Neuron (in vitro differentiated cells): ENCODE results near the gene CFAP251.
"Not testable (repeated sequence)": the region's sequence is repeated elsewhere in the genome, so short reads cannot be mapped to it uniquely, and the experiment has no call there.

ENCODE experiments used
- H2AFZ ChIP-seq: one replicate; pipeline ENCODE4 v1.6.1; 2013; ENCODE audit warnings: low read depth, mild to moderate bottlenecking, inconsistent platforms, low read length, moderate library complexity
- H3K27me3 ChIP-seq: one replicate; pipeline ENCODE4 v1.6.1; 2013; ENCODE audit warnings: low read length; ENCODE audit not compliant: insufficient read depth
- H3K36me3 ChIP-seq: one replicate; pipeline ENCODE4 v1.6.1; 2013; ENCODE audit warnings: low read length; ENCODE audit not compliant: insufficient read depth
- H3K4me1 ChIP-seq: one replicate; pipeline ENCODE4 v1.6.1; 2013; ENCODE audit warnings: low read length; ENCODE audit not compliant: insufficient read depth
- H3K4me3 ChIP-seq: 2 replicates; pipeline ENCODE4 v1.5.1; 2013; ENCODE audit warnings: mild to moderate bottlenecking, low read length, moderate library complexity
- H3K9me3 ChIP-seq: one replicate; pipeline ENCODE4 v1.6.1; 2013; ENCODE audit warnings: low read length

CFAP251 gene

GRCh38 chr12:122030424-122031035 lies 112.1 kb downstream of the CFAP251 start:
- Histone ChIP-seq H3K4me3 (no peak overlapping the region), H3K27me3 (no peaks in the 10 kb centered on the region), H3K4me1 (no peaks in the 10 kb centered on the region), H3K9me3 (no peaks in the 10 kb centered on the region), H2AFZ (no peak overlapping the region), H3K36me3 (peaks cover 28% of the 10 kb centered on the region)

- Histone ChIP-seq H2AFZ (no peak overlapping the region), H3K4me3 (no peak overlapping the region), H3K9me3 (no peaks in the 10 kb centered on the region), H3K36me3 (peaks cover 37% of the 10 kb centered on the region), H3K4me1 (no peaks in the 10 kb centered on the region), H3K27me3 (no peaks in the 10 kb centered on the region)
Measured at GRCh38 chr12:122031342-122032216, 113.2 kb downstream of the CFAP251 start.

GRCh38 chr12:122032580-122032979 lies 114.2 kb downstream of the CFAP251 start:
- H3K4me3 ChIP-seq = no peak overlapping the region
- no peaks in the 10 kb centered on the region for H3K27me3 ChIP-seq
- peaks cover 46% of the 10 kb centered on the region for H3K36me3 ChIP-seq
- H2AFZ ChIP-seq = no peak overlapping the region
- H3K4me1 ChIP-seq = no peaks in the 10 kb centered on the region
- no peaks in the 10 kb centered on the region for H3K9me3 ChIP-seq

GRCh38 chr12:122035292-122035691 lies 116.9 kb downstream of the CFAP251 start:
- no peak overlapping the region for H3K4me3 ChIP-seq
- no peaks in the 10 kb centered on the region for H3K27me3 ChIP-seq
- H3K9me3 ChIP-seq = no peaks in the 10 kb centered on the region
- H2AFZ ChIP-seq = no peak overlapping the region
- no peaks in the 10 kb centered on the region for H3K4me1 ChIP-seq
- peaks cover 54% of the 10 kb centered on the region for H3K36me3 ChIP-seq

- H2AFZ ChIP-seq = no peak overlapping the region
- no peaks in the 10 kb centered on the region for H3K9me3 ChIP-seq
- H3K36me3 ChIP-seq = peaks cover 57% of the 10 kb centered on the region
- H3K27me3 ChIP-seq = no peaks in the 10 kb centered on the region
- no peaks in the 10 kb centered on the region for H3K4me1 ChIP-seq
- no peak overlapping the region for H3K4me3 ChIP-seq
Measured at GRCh38 chr12:122036153-122036552, 117.8 kb downstream of the CFAP251 start.

GRCh38 chr12:122040579-122041386 lies 122.4 kb downstream of the CFAP251 start:
- H3K36me3 ChIP-seq = peaks cover 69% of the 10 kb centered on the region
- H3K4me3 ChIP-seq = no peak overlapping the region

GRCh38 chr12:122041458-122041857 lies 123.1 kb downstream of the CFAP251 start:
- H2AFZ ChIP-seq, H3K4me1 ChIP-seq, H3K4me3 ChIP-seq, H3K27me3 ChIP-seq, H3K9me3 ChIP-seq: not testable (repeated sequence)
- H3K36me3 ChIP-seq = peaks cover 69% of the 10 kb centered on the region

More at GRCh38 chr12:122040579-122041386, 122.4 kb downstream of the CFAP251 start:
- Histone ChIP-seq H2AFZ (no peak overlapping the region), H3K4me1 (no peaks in the 10 kb centered on the region), H3K9me3 (no peaks in the 10 kb centered on the region), H3K27me3 (no peaks in the 10 kb centered on the region)

GRCh38 chr12:122042910-122043309 lies 124.5 kb downstream of the CFAP251 start:
- Histone ChIP-seq H2AFZ (no peak overlapping the region), H3K36me3 (peaks cover 60% of the 10 kb centered on the region), H3K4me3 (no peak overlapping the region), H3K9me3 (no peaks in the 10 kb centered on the region), H3K27me3 (no peaks in the 10 kb centered on the region), H3K4me1 (no peaks in the 10 kb centered on the region)

- Histone ChIP-seq H2AFZ (no peak overlapping the region), H3K9me3 (no peaks in the 10 kb centered on the region), H3K4me1 (no peaks in the 10 kb centered on the region), H3K27me3 (no peaks in the 10 kb centered on the region), H3K4me3 (no peak overlapping the region), H3K36me3 (peaks cover 64% of the 10 kb centered on the region)
Measured at GRCh38 chr12:122043476-122043875, 125.1 kb downstream of the CFAP251 start.

GRCh38 chr12:122045262-122045661 lies 126.9 kb downstream of the CFAP251 start:
- Histone ChIP-seq H3K27me3 (no peaks in the 10 kb centered on the region), H2AFZ (no peak overlapping the region), H3K4me1 (no peaks in the 10 kb centered on the region), H3K4me3 (no peak overlapping the region), H3K36me3 (peaks cover 63% of the 10 kb centered on the region), H3K9me3 (no peaks in the 10 kb centered on the region)

GRCh38 chr12:122046145-122046544 lies 127.8 kb downstream of the CFAP251 start:
- Histone ChIP-seq H3K36me3 (peaks cover 63% of the 10 kb centered on the region), H3K4me1 (no peaks in the 10 kb centered on the region), H3K27me3 (no peaks in the 10 kb centered on the region), H3K4me3 (no peak overlapping the region), H3K9me3 (no peaks in the 10 kb centered on the region), H2AFZ (no peak overlapping the region)

- peaks cover 51% of the 10 kb centered on the region for H3K36me3 ChIP-seq
- no peak overlapping the region for H2AFZ ChIP-seq
- no peak overlapping the region for H3K4me3 ChIP-seq
- H3K27me3 ChIP-seq = no peaks in the 10 kb centered on the region
- no peaks in the 10 kb centered on the region for H3K9me3 ChIP-seq
- H3K4me1 ChIP-seq = no peaks in the 10 kb centered on the region
Measured at GRCh38 chr12:122048151-122048550, 129.8 kb downstream of the CFAP251 start.

- Histone ChIP-seq H3K4me3 (no peak overlapping the region), H3K4me1 (no peaks in the 10 kb centered on the region), H2AFZ (no peak overlapping the region), H3K36me3 (peaks cover 42% of the 10 kb centered on the region), H3K9me3 (no peaks in the 10 kb centered on the region), H3K27me3 (no peaks in the 10 kb centered on the region)
Measured at GRCh38 chr12:122049827-122050226, 131.4 kb downstream of the CFAP251 start.
